GM18502 (cell line): ENCODE results near the gene SRGAP1.
"Not testable (repeated sequence)": the region's sequence is repeated elsewhere in the genome, so short reads cannot be mapped to it uniquely, and the experiment has no call there.

Experiments
- ATAC-seq: cut with Tn5 transposase; IDR thresholded peaks from one replicate; pipeline ENCODE4 v1.9.1; 2021; ENCODE audit warnings: mild to moderate bottlenecking; ENCODE audit not compliant: unreplicated experiment, poor library complexity

SRGAP1 gene

DNA sequence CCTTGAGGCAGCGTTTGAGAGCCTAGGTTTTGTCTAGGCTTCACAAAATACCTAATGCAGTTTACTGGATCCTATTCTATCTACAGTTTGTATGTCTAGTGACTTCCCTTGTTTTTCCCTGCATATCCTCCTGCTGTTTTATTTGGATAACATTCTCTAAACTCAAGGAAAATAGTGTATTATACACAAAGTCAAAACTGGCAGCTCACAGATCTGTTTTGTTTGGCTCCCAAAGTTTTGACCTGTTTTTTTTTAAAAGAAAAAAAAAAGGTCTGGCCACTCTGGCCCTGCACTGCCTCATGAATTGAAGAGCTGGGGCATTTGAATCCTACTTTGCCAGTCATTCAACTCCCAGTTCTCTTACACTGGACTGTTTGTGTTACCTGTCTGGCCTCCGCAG is 222.3 kb downstream of the SRGAP1 start:
- no peak for ATAC-seq

DNA sequence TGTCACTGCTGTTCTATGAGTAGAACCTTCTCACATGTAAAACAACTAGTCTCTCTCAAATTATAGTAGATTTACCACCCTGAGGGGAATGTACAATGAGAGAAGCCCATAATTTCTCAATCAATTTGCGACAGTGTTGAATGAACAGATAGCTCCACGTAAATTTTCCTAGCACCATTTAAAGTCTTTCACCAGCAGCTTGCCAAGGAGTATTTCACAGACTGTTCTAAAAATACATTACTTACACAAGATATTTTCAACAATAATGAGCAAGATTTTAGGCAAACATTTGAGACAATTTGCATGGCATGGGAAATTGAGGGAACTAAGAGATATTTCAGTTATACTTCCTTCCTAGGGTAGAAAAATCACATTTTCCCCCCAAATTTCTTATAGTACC is 226.0 kb downstream of the SRGAP1 start:
- no peak for ATAC-seq

DNA sequence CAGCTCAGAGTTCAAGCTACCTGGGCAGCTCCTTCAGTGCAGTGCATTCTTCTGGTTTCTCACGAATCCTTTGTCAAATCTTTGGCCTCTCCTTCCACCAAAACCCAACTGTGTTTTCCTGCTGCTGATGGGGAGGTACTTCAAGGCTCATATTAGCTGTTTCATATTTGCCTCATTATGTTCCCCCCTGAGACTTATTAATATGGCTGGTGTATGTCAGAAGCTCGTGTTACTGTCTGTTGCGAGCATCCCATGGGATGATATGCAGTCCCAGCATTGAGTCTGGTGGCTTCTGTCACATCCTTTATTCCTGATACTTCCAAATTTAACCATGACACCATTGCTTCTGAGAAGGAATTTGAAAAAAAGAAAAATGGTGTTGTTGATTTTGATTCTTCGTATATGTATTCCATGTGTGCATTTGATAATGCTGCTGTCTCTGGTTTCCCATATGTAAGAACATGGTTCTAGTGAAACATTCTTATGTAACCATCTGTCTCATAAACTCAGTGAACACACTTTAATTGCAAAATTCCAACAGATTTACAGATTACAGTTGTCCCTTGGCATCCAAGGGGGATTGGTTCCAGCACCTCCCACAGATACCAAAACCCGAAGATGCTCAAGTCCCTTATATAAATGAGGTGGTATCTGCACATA is 228.5 kb downstream of the SRGAP1 start:
- no peak for ATAC-seq

DNA sequence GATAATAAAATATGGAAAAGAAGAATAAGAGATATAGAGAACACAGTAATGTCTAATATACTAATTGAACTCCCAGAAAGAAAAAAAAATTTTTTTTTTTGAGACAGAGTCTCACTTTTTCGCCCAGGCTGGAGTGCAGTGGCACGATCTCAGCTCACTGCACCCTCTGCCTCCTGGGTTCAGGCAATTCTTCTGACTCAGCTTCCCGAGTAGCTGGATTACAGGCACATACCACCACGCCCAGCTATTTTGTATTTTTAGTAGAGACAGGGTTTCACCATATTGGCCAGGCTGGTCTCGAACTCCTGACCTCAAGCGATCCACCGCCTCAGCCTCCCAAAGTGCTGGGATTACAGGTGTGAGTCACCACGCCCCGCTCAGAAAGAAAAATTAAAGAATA is 232.1 kb downstream of the SRGAP1 start:
- not testable (repeated sequence) for ATAC-seq

DNA sequence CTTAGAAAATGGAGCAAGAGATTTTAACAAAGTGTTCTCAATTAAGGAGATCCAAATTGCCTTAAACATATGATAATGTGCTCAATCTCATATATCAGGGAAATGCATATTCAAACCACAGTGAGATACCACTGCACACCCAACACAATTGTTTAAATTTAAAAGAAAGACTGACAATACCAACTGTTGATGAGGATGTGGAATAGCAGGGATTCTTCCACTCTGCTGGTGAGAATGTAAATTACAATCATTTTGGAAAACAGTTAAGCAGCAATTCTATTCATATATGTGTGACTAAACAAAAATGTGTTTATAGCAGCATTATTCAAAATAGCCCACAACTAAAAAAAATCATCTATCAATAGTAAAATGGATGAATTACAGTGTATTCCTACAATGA is 233.4 kb downstream of the SRGAP1 start:
- ATAC-seq: no peak

DNA sequence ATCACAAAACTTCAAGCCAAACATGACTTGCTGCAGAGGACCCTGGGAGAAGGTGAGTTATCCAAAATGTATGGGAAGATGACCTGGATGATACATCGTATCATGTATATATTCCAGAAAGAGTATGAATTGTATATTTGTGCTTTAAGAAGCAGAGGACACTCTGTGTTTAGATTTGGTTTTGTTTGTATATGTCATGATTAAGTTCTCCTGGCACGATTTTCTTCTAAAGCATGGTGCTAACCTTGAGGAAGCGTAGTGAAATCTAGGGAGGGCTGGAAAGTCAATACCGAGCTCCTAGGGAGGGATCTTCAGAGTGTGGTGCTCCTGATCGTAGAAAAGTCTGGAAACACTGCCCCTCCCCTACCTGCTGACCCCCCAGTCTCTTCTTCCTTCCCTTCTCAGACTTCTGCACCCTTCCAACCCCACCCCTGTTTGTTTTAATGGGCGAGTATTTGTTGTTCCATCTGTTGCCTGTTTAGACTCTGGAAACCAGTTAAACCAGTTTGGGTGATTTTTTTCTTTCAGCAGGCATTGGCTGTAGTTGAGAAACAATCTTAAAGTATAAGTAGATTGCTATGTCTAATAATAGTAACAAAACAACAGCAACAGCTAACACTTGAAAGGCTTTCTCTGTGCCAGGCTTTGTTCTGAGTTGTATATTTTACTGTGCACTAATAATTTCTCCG is 236.0 kb downstream of the SRGAP1 start:
- ATAC-seq: no peak

DNA sequence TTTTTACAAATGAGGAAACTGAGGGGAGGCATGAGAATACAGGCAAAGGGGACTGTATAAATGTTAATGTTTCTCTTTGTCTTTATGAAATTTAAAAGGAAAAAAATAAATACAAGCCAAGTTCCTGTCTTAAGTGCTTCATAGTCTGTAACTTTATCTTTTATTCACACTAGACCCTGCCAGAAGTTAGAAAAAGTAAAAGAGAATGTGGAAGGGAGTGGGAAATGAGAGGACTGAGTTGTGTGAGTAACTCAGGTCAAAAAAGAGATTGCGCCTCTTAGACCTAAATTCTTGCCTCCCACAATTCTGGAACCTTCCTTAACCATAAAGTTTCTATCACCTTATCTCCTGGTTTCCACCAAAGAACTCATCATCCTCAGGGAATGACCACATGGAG is 236.5 kb downstream of the SRGAP1 start:
- ATAC-seq: no peak

DNA sequence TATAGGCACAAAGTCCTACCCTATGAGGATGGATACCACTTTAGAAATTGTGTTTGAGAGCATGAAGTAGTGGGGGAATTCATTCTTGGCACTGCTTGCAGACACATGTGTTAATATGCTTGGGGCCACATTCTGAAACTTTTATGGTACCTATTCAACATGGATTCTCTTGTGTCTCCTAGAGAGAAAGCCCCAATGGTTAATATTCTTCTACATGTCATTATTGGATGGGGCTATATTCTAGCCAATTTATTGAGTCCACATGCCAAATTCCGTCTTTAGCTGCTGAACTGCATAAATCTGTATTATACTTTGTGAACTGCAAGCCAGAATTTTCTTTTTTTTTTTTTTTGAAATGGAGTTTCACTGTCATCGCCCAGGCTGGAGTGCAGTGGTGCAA is 237.6 kb downstream of the SRGAP1 start:
- ATAC-seq: no peak

DNA sequence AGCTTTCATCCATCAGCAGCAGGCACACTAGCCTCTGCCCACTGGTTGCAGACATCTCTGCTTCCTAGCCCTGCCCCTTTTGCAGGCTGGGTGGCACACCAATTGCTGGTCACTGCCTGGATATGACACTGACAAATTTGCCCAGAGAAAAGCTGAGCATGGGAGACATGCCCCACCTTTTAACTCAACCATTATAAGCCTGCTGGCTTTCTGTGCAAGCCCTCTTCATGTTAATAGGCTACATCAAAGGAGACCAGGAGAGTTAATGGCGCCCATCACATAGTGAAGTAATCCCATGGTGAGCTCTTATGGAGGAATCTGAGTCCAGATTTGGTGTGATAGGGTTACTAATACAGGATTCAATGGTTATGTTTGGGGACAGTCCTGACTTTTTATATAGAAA is 238.4 kb downstream of the SRGAP1 start:
- ATAC-seq: no peak

DNA sequence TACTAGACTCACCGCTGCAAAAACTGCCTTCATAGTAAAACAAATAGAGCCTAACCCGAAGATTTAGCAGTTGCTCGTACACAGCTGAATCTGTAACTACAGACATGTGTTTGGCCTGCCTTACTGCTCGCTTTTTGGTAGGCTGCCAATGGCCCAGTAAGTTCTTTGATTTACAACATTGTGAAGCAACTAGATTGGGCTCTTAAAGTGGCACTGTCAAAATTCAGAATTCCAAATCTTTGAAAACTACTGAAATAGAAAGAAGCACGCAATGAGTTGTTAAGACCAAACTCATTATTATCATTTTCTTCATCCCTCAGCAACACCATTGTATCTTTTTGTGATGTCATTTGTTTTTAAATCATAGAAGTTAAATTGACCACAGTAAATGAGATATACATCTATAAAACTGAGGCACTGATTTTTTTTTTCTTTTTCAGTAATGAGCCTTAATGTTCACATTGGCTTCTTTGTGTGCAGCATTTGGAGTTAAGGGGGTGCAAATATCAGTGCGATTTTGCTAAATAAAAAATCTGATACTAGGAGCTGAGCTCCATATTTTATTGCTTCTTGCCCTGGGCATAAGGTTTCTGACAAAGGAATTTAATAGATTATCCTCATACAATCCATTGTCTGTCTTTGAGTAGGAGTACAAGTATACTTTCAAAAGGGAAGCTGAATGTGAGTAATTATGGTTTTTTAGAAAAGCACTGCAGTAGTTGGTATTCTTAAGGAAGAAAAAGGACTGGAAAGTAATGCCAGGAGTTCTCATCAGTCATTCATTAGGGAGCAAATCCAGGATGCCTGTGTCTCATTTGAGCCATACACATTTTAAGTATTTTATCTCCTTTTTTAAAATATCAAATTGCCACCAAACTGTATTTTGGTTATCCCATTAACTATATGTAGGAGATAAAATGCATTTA is 239.0 kb downstream of the SRGAP1 start:
- ATAC-seq: no peak

DNA sequence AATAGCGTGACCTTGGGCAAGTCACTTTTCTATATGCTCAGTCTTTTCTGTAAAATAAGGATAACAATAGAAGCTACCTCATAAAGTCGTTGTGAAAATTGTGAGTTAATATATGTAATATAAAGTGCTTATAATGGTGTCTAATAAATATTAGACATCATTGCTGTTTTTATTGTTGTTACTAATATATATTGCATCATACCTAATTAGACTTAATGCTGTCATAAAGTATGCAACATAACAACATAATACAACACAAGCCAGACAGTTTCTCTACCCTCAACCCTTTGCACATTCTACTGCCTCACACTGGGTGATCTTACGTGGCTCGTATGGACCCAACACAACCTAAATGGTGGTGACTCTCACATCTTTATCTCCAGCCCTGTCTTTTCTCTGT is 240.7 kb downstream of the SRGAP1 start:
- ATAC-seq: no peak

DNA sequence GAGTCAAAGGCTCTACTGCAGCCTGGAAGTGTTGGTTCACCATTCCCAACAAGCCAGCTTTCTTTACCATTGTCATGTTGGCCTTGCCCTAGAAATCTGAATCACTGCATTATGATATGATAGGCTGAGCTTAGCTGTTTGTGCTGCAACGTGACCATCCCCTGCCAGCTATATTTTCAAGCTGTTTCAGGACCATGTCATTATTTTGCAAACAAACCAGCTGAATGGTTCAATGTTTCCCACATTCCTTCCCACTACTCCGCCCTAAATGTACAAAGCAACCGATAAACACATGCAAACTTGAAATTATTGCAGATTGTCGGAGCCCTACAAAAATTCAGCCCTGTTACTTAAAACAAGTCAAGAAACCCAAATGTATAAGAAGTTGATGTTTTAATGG is 241.5 kb downstream of the SRGAP1 start:
- no peak for ATAC-seq

DNA sequence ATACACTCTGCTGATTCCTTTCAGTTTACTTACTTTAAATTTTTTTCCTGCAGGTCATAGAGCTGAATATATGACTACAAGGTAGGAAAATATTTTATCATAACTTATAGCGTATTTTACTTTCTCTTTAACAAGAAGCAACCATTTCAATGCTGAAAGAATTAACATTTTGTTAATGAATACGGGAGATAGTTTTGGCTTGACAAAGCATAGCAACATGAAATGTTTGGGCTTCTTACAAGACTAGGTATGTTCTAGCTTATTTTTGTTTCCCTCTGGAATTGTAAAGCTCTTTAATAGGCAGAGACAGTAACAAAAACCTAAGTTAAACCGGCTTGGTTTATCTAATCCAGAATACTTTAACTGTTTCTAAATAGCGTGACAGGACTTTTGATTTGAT is 242.4 kb downstream of the SRGAP1 start:
- no peak for ATAC-seq

DNA sequence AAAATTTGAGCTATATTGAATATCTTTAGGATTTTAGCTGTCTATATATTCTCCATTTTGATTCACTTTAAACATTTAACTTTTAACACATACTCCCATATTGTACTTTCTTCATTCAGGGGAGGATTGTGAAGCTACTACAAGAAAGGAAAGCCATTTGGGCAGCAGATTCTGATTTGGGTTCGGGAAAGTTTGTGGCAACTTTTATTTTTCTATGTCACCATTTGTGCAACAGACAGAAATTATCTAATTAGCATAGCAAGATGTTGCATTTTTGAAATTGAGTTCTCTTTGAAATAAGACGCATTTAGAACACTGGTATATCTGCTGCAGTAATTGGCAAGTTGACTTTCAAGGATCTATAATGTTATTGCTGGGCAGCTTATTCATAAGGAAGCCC is 243.3 kb downstream of the SRGAP1 start:
- ATAC-seq: no peak

DNA sequence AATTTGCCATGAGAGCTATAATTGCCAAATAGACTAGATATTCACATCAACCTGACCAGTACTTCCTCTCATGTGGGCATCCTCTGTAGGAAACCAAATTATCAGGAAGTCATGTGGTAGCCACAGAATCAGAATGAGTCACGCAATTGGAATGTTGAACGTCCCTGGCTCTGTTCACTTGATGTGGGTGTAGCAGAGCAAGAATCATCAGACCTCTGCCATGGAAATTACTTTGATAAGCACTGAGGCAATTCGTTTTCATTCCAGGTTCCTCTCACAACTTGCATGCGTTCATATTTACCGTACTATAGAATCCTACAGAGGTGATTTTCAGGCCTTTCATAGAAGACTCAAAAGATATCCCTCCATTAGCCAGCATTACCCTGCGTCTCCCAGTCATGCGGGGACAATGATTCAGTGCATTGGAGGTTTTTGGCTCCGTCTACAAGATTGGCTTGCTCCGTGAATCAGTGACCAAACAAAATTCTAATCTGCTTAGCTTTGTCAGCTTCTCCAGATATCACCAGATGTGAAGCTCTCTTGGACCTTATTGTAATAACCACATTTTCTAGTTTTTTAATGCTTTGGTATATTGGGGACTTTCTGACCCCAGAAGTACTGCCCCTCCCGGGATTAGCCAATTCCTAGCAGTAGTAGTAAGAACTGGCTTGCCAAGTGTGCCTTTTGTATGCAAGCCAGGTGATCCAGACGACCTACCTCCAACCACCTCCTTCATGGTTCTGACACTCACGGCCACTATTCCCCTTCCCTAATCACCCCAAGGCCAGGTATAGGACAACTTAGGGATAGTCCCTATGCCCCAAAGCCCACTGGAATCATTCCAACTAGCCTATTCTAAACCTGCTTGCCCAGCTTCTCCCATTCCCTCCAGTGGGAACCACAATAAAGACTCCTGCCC is 244.2 kb downstream of the SRGAP1 start:
- no peak for ATAC-seq

DNA sequence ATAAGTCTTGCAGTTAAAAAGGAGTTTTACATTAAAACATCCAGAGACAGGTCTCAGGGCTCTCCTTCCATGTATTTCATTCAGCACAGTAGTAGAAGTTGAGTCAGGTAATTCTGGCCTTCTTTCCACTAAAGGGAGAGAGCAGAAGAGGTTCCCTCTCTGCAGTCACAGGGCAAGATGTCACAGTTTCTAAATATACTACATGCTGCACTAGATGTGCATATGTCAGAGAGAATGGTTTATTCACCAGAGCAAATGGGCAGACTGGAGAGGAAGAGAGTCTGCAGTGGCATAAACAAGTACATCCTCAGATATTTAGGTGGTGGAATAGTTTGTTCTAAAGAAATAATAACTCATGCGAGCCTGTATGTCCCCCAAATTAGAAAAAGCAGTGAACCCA is 245.5 kb downstream of the SRGAP1 start:
- no peak for ATAC-seq

DNA sequence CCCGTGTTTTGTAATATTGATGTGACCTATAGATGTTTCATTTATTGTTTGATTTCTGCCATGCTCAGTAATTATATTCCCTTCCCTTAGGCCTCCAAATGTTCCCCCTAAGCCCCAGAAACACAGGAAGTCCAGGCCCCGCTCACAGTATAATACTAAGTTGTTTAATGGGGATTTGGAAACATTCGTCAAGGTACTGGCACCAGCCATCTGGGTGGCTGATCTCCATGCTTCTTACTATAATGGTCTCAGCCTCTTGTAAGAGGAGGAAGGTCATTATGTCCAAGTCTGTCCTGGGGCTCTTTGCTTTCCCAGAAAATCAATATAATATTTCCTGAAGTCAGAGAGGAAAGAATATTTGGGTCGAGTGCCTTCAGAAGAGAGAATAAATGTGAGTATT is 246.7 kb downstream of the SRGAP1 start:
- ATAC-seq: no peak

DNA sequence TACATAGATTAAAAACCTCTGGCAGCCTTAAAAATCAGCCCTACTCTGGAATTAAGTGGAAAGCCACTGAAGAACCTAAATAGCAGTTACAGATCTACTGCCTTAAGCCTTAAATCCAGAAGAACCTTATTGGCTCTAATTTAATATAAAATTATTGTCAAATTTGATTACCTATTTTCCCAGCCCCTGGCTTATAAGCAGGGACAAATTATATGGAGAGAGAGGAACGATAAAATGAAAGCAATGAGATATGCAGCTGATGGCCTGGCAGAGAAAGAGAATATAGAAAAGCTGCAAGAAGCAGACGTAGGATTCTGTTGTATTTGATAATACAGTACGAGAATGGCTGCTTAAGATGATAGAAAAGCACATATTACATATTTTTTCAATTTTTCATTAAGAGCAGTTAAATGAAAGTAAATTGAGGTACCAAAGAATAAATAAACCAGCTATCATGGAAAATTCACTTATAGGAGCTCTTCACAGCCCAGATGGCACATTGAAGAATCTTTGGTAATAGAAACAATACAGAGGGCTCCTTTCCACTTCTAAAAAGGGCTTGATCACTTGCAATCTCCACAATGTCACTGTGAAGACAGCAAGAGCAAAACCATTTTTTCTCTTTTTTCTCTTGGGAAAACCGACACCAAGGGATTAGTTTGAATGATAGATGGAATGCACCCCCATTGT is 248.2 kb downstream of the SRGAP1 start:
- ATAC-seq: no peak

DNA sequence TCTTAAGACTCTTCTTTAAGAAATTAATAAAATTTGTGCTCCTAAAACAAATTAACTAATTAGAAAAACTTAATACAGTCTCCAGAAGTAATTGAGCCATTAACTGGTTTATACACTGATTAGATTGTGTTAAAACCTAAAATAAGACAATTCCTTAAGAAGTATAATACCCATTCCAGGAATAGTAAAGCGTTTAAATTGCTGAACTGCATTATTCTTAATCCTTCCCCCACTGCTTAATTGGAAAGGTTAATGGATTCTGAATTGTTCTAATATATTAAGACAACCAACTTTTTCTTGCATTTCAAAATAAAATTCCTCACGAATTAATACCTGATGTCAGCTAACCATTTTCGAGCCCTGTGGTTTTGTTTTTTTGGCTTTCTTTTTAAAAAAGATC is 249.2 kb downstream of the SRGAP1 start:
- no peak for ATAC-seq
